Left ventricle myocardium inferior (tissue), 1 donor: Measurements from ENCODE around the gene FHL2. TPM values are rescaled to one million over a fixed set of nuclear protein-coding genes. Genes with fewer than 3 reads are reported as not detected.

Experiments used
- DNase-seq: peaks from one replicate; pipeline ENCODE4 v3.0.0-alpha.2; 2020
- H3K27ac ChIP-seq: fragments of 200-600 bp; replicated peaks from 2 replicates; pipeline ENCODE4 v1.8.0; 2021
- H3K27me3 ChIP-seq: fragments of 200-600 bp; 2 replicates; pipeline ENCODE4 v1.8.0; 2021; ENCODE audit warnings: low read depth
- H3K36me3 ChIP-seq: fragments of 200-600 bp; 2 replicates; pipeline ENCODE4 v1.8.0; 2021
- H3K4me1 ChIP-seq: fragments of 200-600 bp; 2 replicates; pipeline ENCODE4 v1.8.0; 2021
- H3K4me3 ChIP-seq: fragments of 200-600 bp; 2 replicates; pipeline ENCODE4 v1.8.0; 2021; ENCODE audit warnings: mild to moderate bottlenecking, moderate library complexity
- H3K9me3 ChIP-seq: fragments of 200-600 bp; replicated peaks from 2 replicates; pipeline ENCODE4 v1.8.0; 2021
- intact Hi-C: fragments of 100-400 bp; cut with micrococcal nuclease; formaldehyde crosslinking; loops from one replicate; pipeline ENCODE4 v1.11.0; 2022
- total RNA-seq: library from RNA; stranded (reverse); fragmentation: NEBNext Ultra II Directional; extraction: Animal tissue kit (Norgen Biotek cat#: 25700); gene quantifications from one replicate; pipeline ENCODE4 v1.2.1, GENCODE V29; 2021
- TF ChIP-seq, protein P1 (sequence below): fragments of 200-600 bp; IDR thresholded peaks from 2 replicates; pipeline ENCODE4 v1.8.0; 2021; ENCODE audit warnings: antibody characterized with exemption, mild to moderate bottlenecking, borderline replicate concordance
- donor health status: DM: no; HTN: yes; CAD: no; lungs with severe emphysema.

The FHL2 gene
- total RNA-seq, 1 donor from 2014 or later = 2,742 TPM

DNA sequence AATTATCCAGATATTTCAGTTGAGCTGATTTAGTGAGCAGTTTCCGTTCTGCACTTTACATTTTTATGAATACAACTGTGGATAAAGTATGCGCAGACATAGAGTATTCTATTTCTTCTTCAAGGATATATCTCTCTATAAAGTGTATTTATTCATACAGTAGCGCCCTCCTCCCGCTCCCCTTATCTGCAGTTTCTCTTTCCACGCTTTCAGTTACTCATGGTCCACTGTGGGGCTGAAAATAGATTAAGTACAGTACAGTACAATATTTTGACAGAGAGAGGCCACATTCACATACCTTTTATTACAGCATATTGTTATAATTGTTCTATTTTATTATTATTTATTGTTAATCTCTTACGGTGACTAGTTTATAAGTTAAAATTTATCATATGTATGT, 19.7 kb upstream of the FHL2 start:
- H3K36me3 ChIP-seq = no peaks in the 10 kb centered on the region
- TF ChIP-seq, protein P1, sequence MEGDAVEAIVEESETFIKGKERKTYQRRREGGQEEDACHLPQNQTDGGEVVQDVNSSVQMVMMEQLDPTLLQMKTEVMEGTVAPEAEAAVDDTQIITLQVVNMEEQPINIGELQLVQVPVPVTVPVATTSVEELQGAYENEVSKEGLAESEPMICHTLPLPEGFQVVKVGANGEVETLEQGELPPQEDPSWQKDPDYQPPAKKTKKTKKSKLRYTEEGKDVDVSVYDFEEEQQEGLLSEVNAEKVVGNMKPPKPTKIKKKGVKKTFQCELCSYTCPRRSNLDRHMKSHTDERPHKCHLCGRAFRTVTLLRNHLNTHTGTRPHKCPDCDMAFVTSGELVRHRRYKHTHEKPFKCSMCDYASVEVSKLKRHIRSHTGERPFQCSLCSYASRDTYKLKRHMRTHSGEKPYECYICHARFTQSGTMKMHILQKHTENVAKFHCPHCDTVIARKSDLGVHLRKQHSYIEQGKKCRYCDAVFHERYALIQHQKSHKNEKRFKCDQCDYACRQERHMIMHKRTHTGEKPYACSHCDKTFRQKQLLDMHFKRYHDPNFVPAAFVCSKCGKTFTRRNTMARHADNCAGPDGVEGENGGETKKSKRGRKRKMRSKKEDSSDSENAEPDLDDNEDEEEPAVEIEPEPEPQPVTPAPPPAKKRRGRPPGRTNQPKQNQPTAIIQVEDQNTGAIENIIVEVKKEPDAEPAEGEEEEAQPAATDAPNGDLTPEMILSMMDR = no peak
- intact Hi-C loops = no loop called here
- no peak for DNase-seq
- H3K4me3 ChIP-seq = no peak overlapping the region
- no peaks in the 10 kb centered on the region for H3K27me3 ChIP-seq
- H3K4me1 ChIP-seq = peaks cover 84% of the 10 kb centered on the region
- peaks cover 13% of the 10 kb centered on the region for H3K9me3 ChIP-seq
- peak overlapping the region; percentile 75 for H3K27ac ChIP-seq

DNA sequence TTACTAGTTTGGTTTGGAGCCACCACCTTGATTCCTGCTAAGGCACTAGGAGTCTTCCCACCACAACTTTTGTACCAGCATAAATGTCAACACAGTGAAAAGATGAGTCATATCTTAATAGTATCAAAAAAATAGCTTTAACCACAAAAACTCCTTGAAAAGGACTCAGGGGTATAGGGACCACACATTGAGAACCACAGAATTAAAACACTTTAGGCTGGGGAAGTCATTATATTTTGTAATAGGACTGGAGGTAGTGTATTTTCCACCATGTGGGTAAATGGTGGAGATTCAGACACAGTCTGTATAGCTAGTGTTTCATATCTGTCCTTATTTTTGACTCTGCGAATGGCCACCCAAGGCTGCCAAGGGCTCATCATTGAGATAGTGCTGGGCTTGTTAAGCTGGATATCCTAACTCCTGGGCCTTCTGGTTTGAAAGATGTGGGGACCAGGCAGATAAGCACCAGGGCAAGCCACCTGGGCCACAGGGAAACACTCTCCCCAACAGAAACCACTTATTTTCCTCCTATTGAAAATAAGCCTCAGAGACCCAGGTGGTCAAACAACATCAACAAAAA, 19.1 kb upstream of the FHL2 start:
- peaks cover 82% of the 10 kb centered on the region for H3K4me1 ChIP-seq
- no peaks in the 10 kb centered on the region for H3K27me3 ChIP-seq
- TF ChIP-seq, protein P1 = no peak
- peaks cover 13% of the 10 kb centered on the region for H3K9me3 ChIP-seq
- no peak overlapping the region for H3K4me3 ChIP-seq
- no peaks in the 10 kb centered on the region for H3K36me3 ChIP-seq
- intact Hi-C loops = no loop called here
- DNase-seq = no peak
- H3K27ac ChIP-seq = peak overlapping the region; percentile 75

DNA sequence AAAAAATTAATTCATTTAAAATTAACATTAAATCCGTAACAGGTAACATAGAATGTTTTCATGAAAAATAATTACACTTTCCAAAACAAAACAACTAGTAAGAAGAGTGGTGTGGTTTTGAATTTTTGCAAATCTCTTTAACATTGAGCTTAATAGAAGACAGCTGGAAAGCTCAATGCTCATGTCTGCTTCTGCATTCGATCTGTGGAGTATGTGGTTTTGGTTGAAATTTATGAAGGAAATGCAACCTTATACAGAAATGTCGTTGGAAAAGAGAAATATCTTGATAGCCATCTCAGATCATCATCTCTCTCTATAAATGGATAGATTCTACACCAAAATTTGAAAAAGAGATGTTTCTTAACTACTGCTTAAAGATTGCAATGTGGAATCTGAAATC, 17.3 kb upstream of the FHL2 start:
- H3K27ac ChIP-seq = peak overlapping the region; percentile 75
- TF ChIP-seq, protein P1 = no peak
- peaks cover 13% of the 10 kb centered on the region for H3K9me3 ChIP-seq
- intact Hi-C loops = no loop called here
- DNase-seq = no peak
- H3K4me1 ChIP-seq = peaks cover 83% of the 10 kb centered on the region
- no peaks in the 10 kb centered on the region for H3K27me3 ChIP-seq
- no peaks in the 10 kb centered on the region for H3K36me3 ChIP-seq
- H3K4me3 ChIP-seq = no peak overlapping the region

DNA sequence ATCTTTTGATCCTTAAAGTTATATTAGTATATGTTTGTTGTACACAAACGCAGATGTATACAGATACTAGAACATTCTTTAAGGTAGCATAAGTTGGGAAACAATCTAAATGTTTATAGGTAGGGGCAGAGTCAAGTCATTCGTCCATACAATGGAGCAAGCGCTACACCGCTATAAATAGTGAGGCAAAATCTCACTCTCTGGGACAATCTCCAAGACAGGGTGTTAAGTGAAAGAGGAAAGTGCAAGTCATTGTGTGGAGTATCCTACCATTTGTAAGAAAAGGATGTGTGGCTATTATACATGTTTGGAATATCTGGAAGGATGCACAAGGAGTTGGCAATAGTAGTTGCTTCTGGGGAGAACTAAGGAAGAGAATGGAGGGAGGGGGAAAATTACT, 16.2 kb upstream of the FHL2 start:
- H3K4me1 ChIP-seq = peaks cover 84% of the 10 kb centered on the region
- no peaks in the 10 kb centered on the region for H3K36me3 ChIP-seq
- intact Hi-C loops = no loop called here
- DNase-seq = no peak
- no peak overlapping the region for H3K4me3 ChIP-seq
- H3K27me3 ChIP-seq = no peaks in the 10 kb centered on the region
- peaks cover 13% of the 10 kb centered on the region for H3K9me3 ChIP-seq
- peak overlapping the region; percentile 75 for H3K27ac ChIP-seq
- TF ChIP-seq, protein P1 = no peak

DNA sequence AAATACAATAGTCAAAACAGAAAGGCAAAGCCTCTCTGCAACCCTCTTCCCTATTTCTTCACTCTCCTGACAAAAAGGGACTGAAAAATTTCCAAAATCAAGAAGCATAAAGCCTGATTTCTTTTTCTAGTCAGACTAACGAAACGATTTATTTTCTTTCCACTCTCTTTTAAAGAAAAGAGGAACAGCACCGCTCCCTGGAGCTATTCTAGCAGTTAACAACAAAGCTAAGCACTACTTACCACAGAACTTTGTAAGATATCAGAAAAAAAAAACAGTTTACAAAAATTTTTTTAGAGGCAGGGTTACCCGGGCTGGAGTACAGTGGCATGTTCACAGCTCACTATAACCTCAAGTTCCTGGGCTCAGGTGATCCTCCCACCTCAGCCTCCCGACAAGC, 14.4 kb upstream of the FHL2 start:
- intact Hi-C loops = no loop called here
- peaks cover 84% of the 10 kb centered on the region for H3K4me1 ChIP-seq
- no peak for DNase-seq
- no peaks in the 10 kb centered on the region for H3K9me3 ChIP-seq
- no peaks in the 10 kb centered on the region for H3K27me3 ChIP-seq
- no peak overlapping the region for H3K4me3 ChIP-seq
- no peaks in the 10 kb centered on the region for H3K36me3 ChIP-seq
- peak overlapping the region; percentile 75 for H3K27ac ChIP-seq
- TF ChIP-seq, protein P1 = no peak
